Neuronal stem cell (in vitro differentiated cells): ENCODE measurements around the gene KCNC1.

Experiments used
- DNase-seq: peaks from one replicate; pipeline ENCODE4 v3.0.0-alpha.2; 2013; ENCODE audit warnings: low spot score
- H2AFZ ChIP-seq: one replicate; pipeline ENCODE4 v1.6.1; 2013; ENCODE audit warnings: mild to moderate bottlenecking, low read length, inconsistent platforms
- H2AK5ac ChIP-seq: 2 replicates; pipeline ENCODE4 v1.6.1; 2013; ENCODE audit warnings: low read depth, mild to moderate bottlenecking, inconsistent platforms, low read length, moderate library complexity, mixed read lengths
- H2BK120ac ChIP-seq: 2 replicates; pipeline ENCODE4 v1.6.1; 2013; ENCODE audit warnings: low read depth, mild to moderate bottlenecking, inconsistent platforms, low read length, moderate library complexity, mixed read lengths
- H2BK12ac ChIP-seq: one replicate; pipeline ENCODE4 v1.6.1; 2013; ENCODE audit warnings: low read length, inconsistent platforms
- H2BK15ac ChIP-seq: 2 replicates; pipeline ENCODE4 v1.6.1; 2013; ENCODE audit warnings: mild to moderate bottlenecking, low read length, inconsistent platforms, mixed read lengths
- H2BK5ac ChIP-seq: one replicate; pipeline ENCODE4 v1.6.1; 2013; ENCODE audit warnings: inconsistent platforms, mild to moderate bottlenecking, low read length, moderate library complexity
- H3K14ac ChIP-seq: one replicate; pipeline ENCODE4 v1.6.1; 2013; ENCODE audit warnings: low read length, inconsistent platforms
- H3K18ac ChIP-seq: 2 replicates; pipeline ENCODE4 v1.6.1; 2013; ENCODE audit warnings: low read length, inconsistent platforms
- H3K23ac ChIP-seq: 2 replicates; pipeline ENCODE4 v1.6.1; 2013; ENCODE audit warnings: low read depth, mild to moderate bottlenecking, mixed read lengths, low read length, inconsistent platforms; ENCODE audit not compliant: poor library complexity
- H3K27ac ChIP-seq: replicated peaks from 3 replicates; pipeline ENCODE4 v1.5.1; 2013; ENCODE audit warnings: low read length, inconsistent platforms
- H3K27me3 ChIP-seq, 3 experiments: 2 replicates each; pipeline ENCODE4 v1.6.1; 2013; ENCODE audit warnings: low read length in 3 of 3, mild to moderate bottlenecking in 2 of 3, inconsistent platforms in 1 of 3, low read depth in 1 of 3, mixed read lengths in 1 of 3, moderate library complexity in 1 of 3; ENCODE audit not compliant: control insufficient read depth in 3 of 3, insufficient read depth in 3 of 3
- H3K36me3 ChIP-seq, 2 donors: replicated peaks in 1 of 2; 2 replicates each; pipeline ENCODE4 v1.6.1; 2013; ENCODE audit warnings: low read length in 2 of 2; ENCODE audit not compliant: control insufficient read depth in 2 of 2, insufficient read depth in 2 of 2
- H3K4ac ChIP-seq: 2 replicates; pipeline ENCODE4 v1.6.1; 2013; ENCODE audit warnings: inconsistent platforms, mild to moderate bottlenecking, low read length, moderate library complexity
- H3K4me1 ChIP-seq, 2 donors: 1 replicate in 1 of 2; 2 replicates in 1 of 2; pipeline ENCODE4 v1.6.1; 2013; ENCODE audit warnings: low read length in 2 of 2, low read depth in 1 of 2; ENCODE audit not compliant: control insufficient read depth in 2 of 2, insufficient read depth in 1 of 2
- H3K4me2 ChIP-seq: one replicate; pipeline ENCODE4 v1.6.1; 2013; ENCODE audit warnings: mild to moderate bottlenecking, low read length, inconsistent platforms; ENCODE audit not compliant: insufficient read depth, poor library complexity, severe bottlenecking
- H3K4me3 ChIP-seq, 2 donors: 2 replicates each; pipeline ENCODE4 v1.5.1; 2013; ENCODE audit warnings: low read length in 2 of 2, mild to moderate bottlenecking in 2 of 2, inconsistent platforms in 1 of 2, moderate library complexity in 1 of 2
- H3K79me1 ChIP-seq: one replicate; pipeline ENCODE4 v1.6.1; 2013; ENCODE audit warnings: low read depth, mild to moderate bottlenecking, inconsistent platforms, low read length, moderate library complexity
- H3K9ac ChIP-seq: one replicate; pipeline ENCODE4 v1.6.1; 2013; ENCODE audit warnings: mild to moderate bottlenecking, low read depth, low read length, inconsistent platforms; ENCODE audit not compliant: poor library complexity
- H3K9me3 ChIP-seq, 2 donors: replicated peaks in 1 of 2; 2 replicates each; pipeline versions ENCODE3 to v1.6.1; 2013; ENCODE audit warnings: low read length in 2 of 2, mild to moderate bottlenecking in 2 of 2, inconsistent platforms in 1 of 2, low read depth in 1 of 2, mixed read lengths in 1 of 2, moderate library complexity in 1 of 2; ENCODE audit not compliant: control insufficient read depth in 2 of 2, insufficient read depth in 1 of 2
- H4K8ac ChIP-seq: one replicate; pipeline ENCODE4 v1.6.1; 2013; ENCODE audit warnings: low read depth, mild to moderate bottlenecking, inconsistent platforms, low read length, moderate library complexity
- H4K91ac ChIP-seq: one replicate; pipeline ENCODE4 v1.6.1; 2013; ENCODE audit warnings: low read length, low read depth, mild to moderate bottlenecking, inconsistent platforms; ENCODE audit not compliant: poor library complexity
- whole genome bisulfite sequencing, 2 donors: extraction: QIAGEN DNeasy Blood & Tissue Kit; methylation state at CpG; one replicate each; pipeline ENCODE4 v1.1.7; 2013; ENCODE audit warnings: missing lambda C conversion rate in 2 of 2, mixed read lengths in 1 of 2; ENCODE audit not compliant: insufficient read length in 2 of 2, insufficient replicate concordance in 1 of 2; ENCODE audit errors: extremely low coverage in 2 of 2; 5-methylcytosine and 5-hydroxymethylcytosine counted together

KCNC1 gene

DNA sequence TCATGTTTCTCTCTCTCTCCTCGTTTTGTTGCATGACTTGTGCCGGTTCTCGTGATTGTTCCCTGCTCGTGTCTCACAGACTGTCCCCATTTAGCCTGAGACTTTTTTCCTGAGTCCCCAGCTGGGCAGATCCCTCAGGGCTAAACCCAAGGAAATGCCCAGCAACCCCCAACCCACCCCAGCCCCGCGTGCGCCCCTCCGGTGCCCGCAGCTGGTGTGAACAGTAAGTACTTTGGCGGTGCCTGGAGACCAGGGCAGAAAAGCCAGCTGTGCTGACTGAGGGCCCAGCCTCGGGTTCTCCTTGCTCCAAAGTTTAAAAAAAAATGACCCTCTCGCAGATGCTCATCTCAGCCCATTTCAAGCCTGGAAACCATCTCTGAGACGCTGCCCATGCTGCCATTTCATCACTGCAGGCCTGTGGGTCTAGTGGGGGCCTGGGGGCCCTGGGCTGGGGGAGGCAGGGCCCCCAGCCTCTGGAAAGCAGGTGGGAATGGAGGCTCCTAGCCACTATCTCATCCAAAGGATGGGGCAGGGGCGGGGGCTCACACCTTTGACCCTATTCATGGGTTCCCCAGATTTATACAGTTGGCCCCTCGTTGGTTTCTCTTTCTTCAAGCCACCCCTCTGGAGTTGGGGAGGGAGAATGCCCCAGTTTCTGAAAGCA lies 41.8 kb downstream of the KCNC1 start:
- no peak overlapping the region for H2AK5ac ChIP-seq
- no peaks in the 10 kb centered on the region for H3K9me3 ChIP-seq
- WGBS, 2 donors: no CpG with 5 or more reads among the region's 15 CpGs
- H3K27me3 ChIP-seq: no peaks in the 10 kb centered on the region
- H2AFZ ChIP-seq: no peak overlapping the region
- H3K27ac ChIP-seq: no peak overlapping the region
- H3K36me3 ChIP-seq: peaks cover 2 to 22% of the 10 kb centered on the region in 2 donors
- no peak overlapping the region for H2BK15ac ChIP-seq
- H3K9ac ChIP-seq: no peak overlapping the region
- DNase-seq: no peak
- no peaks in the 10 kb centered on the region for H3K79me1 ChIP-seq
- H2BK12ac ChIP-seq: no peak overlapping the region
- peak overlapping the region; percentile 67 for H3K18ac ChIP-seq
- no peak overlapping the region for H4K8ac ChIP-seq
- no peak overlapping the region for H3K14ac ChIP-seq
- H3K4ac ChIP-seq: no peak overlapping the region
- H3K23ac ChIP-seq: no peak overlapping the region
- peaks cover 4 to 17% of the 10 kb centered on the region in 2 donors for H3K4me1 ChIP-seq
- H3K4me3 ChIP-seq: no peak overlapping the region
- peak overlapping the region; percentile 95 for H2BK120ac ChIP-seq
- peak overlapping the region; percentile 2 for H2BK5ac ChIP-seq
- no peak overlapping the region for H3K4me2 ChIP-seq
- no peak overlapping the region for H4K91ac ChIP-seq

DNA sequence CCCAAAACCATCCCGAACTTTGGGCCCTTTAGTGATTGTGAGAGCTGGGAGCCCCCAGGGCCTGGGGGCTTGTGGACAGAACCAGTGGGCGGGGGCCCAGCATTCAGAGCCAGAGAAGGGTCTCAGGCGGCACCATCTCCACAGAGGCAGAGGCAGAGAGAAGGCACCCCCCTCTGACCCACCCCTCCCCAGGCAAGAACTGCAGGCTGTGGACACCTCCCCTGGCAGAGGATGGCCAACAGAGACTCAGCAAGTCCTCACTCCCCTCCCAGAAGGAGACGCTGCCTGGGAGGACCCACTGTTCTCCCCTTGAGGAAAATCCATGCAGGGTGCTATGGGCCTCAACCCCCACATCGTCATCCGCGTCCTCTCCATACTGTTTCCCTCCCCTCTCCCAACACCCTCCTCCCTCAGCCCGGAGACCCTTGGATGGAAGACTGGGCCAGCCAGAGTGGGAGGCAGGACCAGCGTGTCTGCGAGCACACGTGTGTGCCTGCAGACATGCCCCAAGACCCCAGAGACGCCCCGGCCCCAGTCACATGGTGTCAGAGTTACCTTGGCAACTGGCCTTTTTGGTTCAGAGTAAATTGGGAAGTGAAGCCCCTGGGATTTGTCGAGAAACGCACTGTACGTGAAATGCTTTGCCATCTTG lies 42.6 kb downstream of the KCNC1 start:
- Histone ChIP-seq H3K9ac (no peak overlapping the region), H3K14ac (peak overlapping the region; percentile 65), H2AFZ (no peak overlapping the region), H3K79me1 (no peaks in the 10 kb centered on the region), H3K36me3 (peaks cover 2 to 14% of the 10 kb centered on the region in 2 donors), H2BK12ac (peak overlapping the region; percentile 66), H2AK5ac (peak overlapping the region; percentile 93), H3K23ac (no peak overlapping the region), H3K27me3 (no peaks in the 10 kb centered on the region), H3K9me3 (no peaks in the 10 kb centered on the region), H3K27ac (no peak overlapping the region), H3K4me2 (no peak overlapping the region), H3K4me1 (peaks cover 4 to 17% of the 10 kb centered on the region in 2 donors), H3K4ac (no peak overlapping the region), H2BK5ac (peak overlapping the region; percentile 2), H3K4me3 (no peak overlapping the region), H3K18ac (peak overlapping the region; percentile 72), H4K8ac (no peak overlapping the region), H2BK15ac (no peak overlapping the region), H2BK120ac (no peak overlapping the region), H4K91ac (no peak overlapping the region)
- no peak for DNase-seq
- no CpG with 5 or more reads among the region's 16 CpGs for WGBS, 2 donors

DNA sequence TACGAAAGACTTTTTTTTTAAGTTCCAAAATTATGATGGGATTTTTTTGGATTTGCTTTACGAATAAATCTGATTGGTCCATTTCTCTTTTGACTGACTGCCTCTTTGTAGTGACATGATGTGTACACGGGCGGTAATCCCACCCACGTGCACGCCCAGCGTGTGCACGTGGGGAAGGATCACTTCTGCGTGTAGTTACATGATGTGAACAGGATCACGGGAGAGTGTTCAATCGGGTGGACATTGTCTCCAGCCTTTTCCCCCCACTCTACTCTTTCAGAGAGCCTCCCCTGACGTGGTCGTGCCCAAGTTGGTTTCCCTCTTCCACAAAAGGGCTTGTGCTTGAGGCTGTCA lies 43.1 kb downstream of the KCNC1 start:
- Histone ChIP-seq H3K4me2 (no peak overlapping the region), H3K18ac (peak overlapping the region; percentile 49), H3K9ac (peak overlapping the region; percentile 16), H3K23ac (no peak overlapping the region), H3K9me3 (no peaks in the 10 kb centered on the region), H3K4me1 (peaks cover 4 to 17% of the 10 kb centered on the region in 2 donors), H3K27me3 (no peaks in the 10 kb centered on the region), H2BK15ac (peak overlapping the region; percentile 6), H2BK12ac (peak overlapping the region; percentile 86), H2AK5ac (peak overlapping the region; percentile 72), H3K4me3 (no peak overlapping the region), H3K36me3 (peaks cover 2 to 9% of the 10 kb centered on the region in 2 donors), H2BK5ac (no peak overlapping the region), H3K79me1 (no peaks in the 10 kb centered on the region), H3K27ac (no peak overlapping the region), H4K8ac (peak overlapping the region; percentile 76), H3K14ac (no peak overlapping the region), H3K4ac (no peak overlapping the region), H4K91ac (no peak overlapping the region), H2AFZ (no peak overlapping the region), H2BK120ac (no peak overlapping the region)
- WGBS, 2 donors: no CpG with 5 or more reads among the region's 13 CpGs
- no peak for DNase-seq

DNA sequence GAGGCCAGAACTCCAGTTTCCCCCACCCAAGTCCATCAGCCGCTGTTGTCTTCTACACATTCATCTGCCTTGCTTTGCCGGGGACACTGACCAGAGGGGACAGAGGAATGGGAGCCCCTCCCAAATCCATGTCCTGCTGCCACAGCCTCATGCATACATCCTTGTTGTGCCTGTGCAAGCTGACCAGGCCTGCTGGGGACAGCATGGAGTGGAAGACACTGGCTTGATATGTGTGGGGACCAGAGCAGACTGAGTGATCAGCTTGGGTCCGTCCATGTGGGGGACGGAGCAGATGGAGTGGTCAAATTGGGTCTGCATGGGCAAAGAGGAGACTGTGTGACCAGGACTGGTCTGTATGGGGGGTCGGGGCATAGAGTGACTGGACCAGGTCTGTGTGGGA lies 43.8 kb downstream of the KCNC1 start:
- Histone ChIP-seq H3K9me3 (no peaks in the 10 kb centered on the region), H4K8ac (no peak overlapping the region), H3K23ac (no peak overlapping the region), H4K91ac (no peak overlapping the region), H2BK5ac (no peak overlapping the region), H3K14ac (no peak overlapping the region), H3K18ac (peak overlapping the region; percentile 49), H3K4me3 (no peak overlapping the region), H3K4ac (no peak overlapping the region), H3K27ac (no peak overlapping the region), H3K9ac (no peak overlapping the region), H3K36me3 (peaks cover 2 to 3% of the 10 kb centered on the region in 2 donors), H2BK120ac (no peak overlapping the region), H2BK15ac (no peak overlapping the region), H3K4me2 (no peak overlapping the region), H3K4me1 (peaks cover 4 to 17% of the 10 kb centered on the region in 2 donors), H3K27me3 (no peaks in the 10 kb centered on the region), H2AFZ (no peak overlapping the region), H2AK5ac (peak overlapping the region; percentile 72), H3K79me1 (no peaks in the 10 kb centered on the region), H2BK12ac (no peak overlapping the region)
- no CpG with 5 or more reads among the region's 5 CpGs for WGBS, 2 donors
- DNase-seq: no peak
